Mesenchymal stem cell (in vitro differentiated cells and primary cell): Measurements from ENCODE around the gene GOLM1.

ENCODE experiments used
- DNase-seq: peaks from one replicate; pipeline ENCODE4 v3.0.0-alpha.2; 2013
- H2AFZ ChIP-seq: one replicate; pipeline ENCODE4 v1.6.1; 2013; ENCODE audit warnings: low read depth, mild to moderate bottlenecking, control low read depth, inconsistent platforms, low read length, moderate library complexity
- H2AK5ac ChIP-seq: 2 replicates; pipeline ENCODE4 v1.6.1; 2013; ENCODE audit warnings: low read length, moderate library complexity, mild to moderate bottlenecking, inconsistent platforms; ENCODE audit not compliant: severe bottlenecking
- H2BK120ac ChIP-seq: one replicate; pipeline ENCODE4 v1.6.1; 2013; ENCODE audit warnings: low read depth, mild to moderate bottlenecking, inconsistent platforms, low read length, moderate library complexity
- H2BK12ac ChIP-seq, 2 experiments: one replicate each; pipeline ENCODE4 v1.6.1; 2013; ENCODE audit warnings: inconsistent platforms in 2 of 2, low read length in 2 of 2, mild to moderate bottlenecking in 2 of 2, moderate library complexity in 2 of 2, control low read depth in 1 of 2
- H2BK15ac ChIP-seq: one replicate; pipeline ENCODE4 v1.6.1; 2013; ENCODE audit warnings: mild to moderate bottlenecking, low read depth, inconsistent platforms; ENCODE audit not compliant: poor library complexity, severe bottlenecking
- H2BK5ac ChIP-seq: 2 replicates; pipeline ENCODE4 v1.6.1; 2013; ENCODE audit warnings: low read depth, mild to moderate bottlenecking, low read length, control low read depth, inconsistent platforms; ENCODE audit not compliant: poor library complexity, severe bottlenecking
- H3K14ac ChIP-seq, 2 experiments: one replicate each; pipeline ENCODE4 v1.6.1; 2013; ENCODE audit warnings: inconsistent platforms in 2 of 2, low read length in 2 of 2, control low read depth in 1 of 2, mild to moderate bottlenecking in 1 of 2, moderate library complexity in 1 of 2
- H3K18ac ChIP-seq, 2 experiments: one replicate each; pipeline ENCODE4 v1.6.1; 2013; ENCODE audit warnings: inconsistent platforms in 2 of 2, low read length in 2 of 2, control low read depth in 1 of 2, low read depth in 1 of 2, mild to moderate bottlenecking in 1 of 2
- H3K23ac ChIP-seq, 2 experiments: one replicate each; pipeline ENCODE4 v1.6.1; 2013; ENCODE audit warnings: inconsistent platforms in 2 of 2, low read length in 2 of 2, mild to moderate bottlenecking in 2 of 2, moderate library complexity in 2 of 2, control low read depth in 1 of 2
- H3K27ac ChIP-seq: 2 replicates; pipeline ENCODE4 v1.5.1; 2013; ENCODE audit warnings: mild to moderate bottlenecking, moderate library complexity, low read length, control low read depth, inconsistent platforms; ENCODE audit not compliant: poor library complexity, severe bottlenecking
- H3K27me3 ChIP-seq, 2 experiments: 2 replicates each; pipeline versions ENCODE4 v1.6.1 to v1.7.0; 2013; ENCODE audit warnings: low read length in 2 of 2, mild to moderate bottlenecking in 2 of 2, moderate library complexity in 2 of 2, control low read depth in 1 of 2, inconsistent platforms in 1 of 2; ENCODE audit not compliant: control insufficient read depth in 1 of 2, insufficient read depth in 1 of 2
- H3K36me3 ChIP-seq, 2 experiments: 2 replicates each; pipeline versions ENCODE4 v1.6.1 to v1.7.0; 2013; ENCODE audit warnings: low read length in 2 of 2, control low read depth in 1 of 2, inconsistent platforms in 1 of 2, low read depth in 1 of 2, mild to moderate bottlenecking in 1 of 2; ENCODE audit not compliant: insufficient read depth in 2 of 2, control insufficient read depth in 1 of 2
- H3K4ac ChIP-seq, 2 experiments: one replicate each; pipeline ENCODE4 v1.6.1; 2013; ENCODE audit warnings: inconsistent platforms in 2 of 2, low read length in 2 of 2, mild to moderate bottlenecking in 2 of 2, moderate library complexity in 2 of 2, control low read depth in 1 of 2, low read depth in 1 of 2
- H3K4me1 ChIP-seq: 2 replicates; pipeline ENCODE4 v1.6.1; 2013; ENCODE audit warnings: low read depth, low read length, control low read depth; ENCODE audit not compliant: control insufficient read depth, insufficient read depth
- H3K4me2 ChIP-seq: 2 replicates; pipeline ENCODE4 v1.6.1; 2013; ENCODE audit warnings: low read length, mild to moderate bottlenecking, inconsistent platforms; ENCODE audit not compliant: poor library complexity, severe bottlenecking
- H3K4me3 ChIP-seq, 2 experiments: 2 replicates each; pipeline versions ENCODE4 v1.5.1 to v1.7.0; 2013; ENCODE audit warnings: low read length in 2 of 2, mild to moderate bottlenecking in 2 of 2, control low read depth in 1 of 2, low read depth in 1 of 2; ENCODE audit not compliant: insufficient read depth in 1 of 2
- H3K79me1 ChIP-seq: replicated peaks from 2 replicates; pipeline ENCODE4 v1.6.1; 2013; ENCODE audit warnings: mild to moderate bottlenecking, control low read depth, low read length, inconsistent platforms; ENCODE audit not compliant: poor library complexity, severe bottlenecking
- H3K9ac ChIP-seq: 2 replicates; pipeline ENCODE4 v1.7.0; 2013; ENCODE audit warnings: mild to moderate bottlenecking, low read length, moderate library complexity
- H3K9me3 ChIP-seq: 2 replicates; pipeline ENCODE4 v1.7.0; 2013; ENCODE audit warnings: mild to moderate bottlenecking, low read length; ENCODE audit not compliant: control insufficient read depth
- H4K8ac ChIP-seq: one replicate; pipeline ENCODE4 v1.6.1; 2013; ENCODE audit warnings: inconsistent platforms, mild to moderate bottlenecking, low read length, moderate library complexity
- H4K91ac ChIP-seq: one replicate; pipeline ENCODE4 v1.6.1; 2013; ENCODE audit warnings: mild to moderate bottlenecking, low read length, inconsistent platforms
- WGBS: methylation state at CpG from one replicate; pipeline ENCODE4 v1.1.7; 2013; ENCODE audit warnings: mixed read lengths; 5-methylcytosine and 5-hydroxymethylcytosine counted together

Gene GOLM1

GRCh38 chr9:86126998-86127972 is 27.9 kb upstream of the GOLM1 start:
- no peak overlapping the region for H2AFZ ChIP-seq
- no peak overlapping the region for H3K14ac ChIP-seq
- no peak overlapping the region for H2BK12ac ChIP-seq
- peak; percentile 88 for DNase-seq
- H3K9ac ChIP-seq: peak overlapping the region; percentile 55
- no peaks in the 10 kb centered on the region for H3K36me3 ChIP-seq
- H3K27me3 ChIP-seq: peaks cover 0 to 14% of the 10 kb centered on the region in 2 experiments
- H3K9me3 ChIP-seq: no peaks in the 10 kb centered on the region
- peak overlapping the region in 1 of 2 experiments; percentile 13 for H3K4ac ChIP-seq
- H2BK120ac ChIP-seq: no peak overlapping the region
- 21% methylated on average over 11 of the region's 11 CpGs for WGBS
- H3K23ac ChIP-seq: no peak overlapping the region
- H4K91ac ChIP-seq: no peak overlapping the region
- peaks cover 7% of the 10 kb centered on the region for H3K4me1 ChIP-seq
- peak overlapping the region; percentile 40 for H3K4me2 ChIP-seq
- H2AK5ac ChIP-seq: no peak overlapping the region
- H2BK5ac ChIP-seq: no peak overlapping the region
- no peaks in the 10 kb centered on the region for H3K79me1 ChIP-seq
- H3K4me3 ChIP-seq: peak overlapping the region in 1 of 2 experiments; percentile 22
- peak overlapping the region; percentile 13 to 69 for H3K18ac ChIP-seq
- H3K27ac ChIP-seq: peak overlapping the region; percentile 51
- H2BK15ac ChIP-seq: no peak overlapping the region
- H4K8ac ChIP-seq: peak overlapping the region; percentile 85

DNA sequence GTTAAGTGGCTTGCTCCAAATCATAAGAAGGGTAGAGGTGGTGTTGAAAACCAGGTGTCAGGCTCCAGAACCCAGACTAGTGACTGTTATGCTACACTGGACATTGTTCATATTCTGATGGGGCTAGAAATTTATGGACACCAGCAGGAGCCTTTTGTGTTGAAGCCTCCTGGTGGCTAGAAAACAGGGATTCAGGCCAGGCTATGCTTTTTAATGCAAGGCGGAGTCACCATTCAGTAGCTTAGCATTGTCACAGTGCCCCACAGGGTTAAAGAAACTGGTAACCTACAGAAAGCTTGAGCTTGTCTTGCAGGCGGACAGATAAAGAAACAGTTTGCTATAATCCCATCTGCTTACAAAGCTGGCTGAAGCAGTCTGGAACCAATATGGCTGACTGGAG is 23.0 kb upstream of the GOLM1 start:
- H3K27ac ChIP-seq: no peak overlapping the region
- H3K14ac ChIP-seq: no peak overlapping the region
- no peaks in the 10 kb centered on the region for H3K36me3 ChIP-seq

GRCh38 chr9:86119457-86119856 is 20.1 kb upstream of the GOLM1 start:
- no peak for DNase-seq
- Histone ChIP-seq H3K27ac (no peak overlapping the region), H3K18ac (no peak overlapping the region), H3K23ac (no peak overlapping the region), H3K4me3 (no peak overlapping the region), H4K8ac (no peak overlapping the region), H2BK5ac (no peak overlapping the region), H3K4me1 (no peaks in the 10 kb centered on the region), H3K79me1 (no peaks in the 10 kb centered on the region), H4K91ac (no peak overlapping the region), H3K4ac (no peak overlapping the region), H3K9me3 (no peaks in the 10 kb centered on the region), H3K27me3 (peaks cover 0 to 18% of the 10 kb centered on the region in 2 experiments), H2BK15ac (no peak overlapping the region), H2AFZ (no peak overlapping the region), H2BK12ac (no peak overlapping the region), H3K9ac (no peak overlapping the region), H3K14ac (no peak overlapping the region), H2BK120ac (no peak overlapping the region), H2AK5ac (no peak overlapping the region), H3K4me2 (no peak overlapping the region), H3K36me3 (no peaks in the 10 kb centered on the region)
- WGBS: 77% methylated on average over 3 of the region's 5 CpGs

More for the DNA sequence above, 23.0 kb upstream of the GOLM1 start:
- Histone ChIP-seq H3K79me1 (no peaks in the 10 kb centered on the region), H4K91ac (no peak overlapping the region), H2AFZ (no peak overlapping the region), H3K18ac (no peak overlapping the region), H3K4ac (no peak overlapping the region), H3K9me3 (no peaks in the 10 kb centered on the region), H4K8ac (no peak overlapping the region), H3K9ac (no peak overlapping the region), H3K23ac (no peak overlapping the region), H3K27me3 (peaks cover 0 to 14% of the 10 kb centered on the region in 2 experiments), H2AK5ac (no peak overlapping the region), H2BK5ac (no peak overlapping the region), H3K4me3 (no peak overlapping the region), H2BK12ac (no peak overlapping the region), H2BK15ac (no peak overlapping the region), H2BK120ac (no peak overlapping the region), H3K4me2 (no peak overlapping the region), H3K4me1 (peaks cover 4% of the 10 kb centered on the region)
- DNase-seq: no peak
- WGBS: 89% methylated on average over 2 of the region's 2 CpGs

DNA sequence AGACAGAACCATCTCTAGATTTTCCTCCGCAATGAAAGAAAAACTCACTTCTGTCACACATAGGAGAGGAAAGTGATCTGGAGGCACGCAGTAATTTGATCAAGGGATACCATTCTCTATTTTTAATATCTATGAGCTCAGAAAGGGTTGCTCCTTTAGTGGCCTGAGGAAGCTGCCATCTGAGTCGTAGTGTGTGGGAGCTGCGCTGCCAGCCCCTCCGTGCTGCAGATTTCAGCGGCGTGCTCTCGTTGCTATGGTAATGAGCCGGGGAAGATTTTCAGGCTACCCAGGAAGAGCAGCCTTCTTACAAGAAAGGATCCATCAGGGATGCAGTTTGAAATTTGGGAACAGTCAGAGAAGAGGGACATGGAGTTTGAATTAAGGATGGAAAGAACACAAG is 17.1 kb upstream of the GOLM1 start:
- DNase-seq: no peak
- WGBS: 92% methylated on average over 9 of the region's 9 CpGs
- no peak overlapping the region for H4K91ac ChIP-seq

More for the DNA sequence above, 17.1 kb upstream of the GOLM1 start:
- Histone ChIP-seq H4K8ac (no peak overlapping the region), H2AK5ac (no peak overlapping the region), H3K23ac (no peak overlapping the region), H2BK12ac (no peak overlapping the region), H3K4ac (no peak overlapping the region), H2BK120ac (no peak overlapping the region), H3K4me2 (no peak overlapping the region), H3K9ac (no peak overlapping the region), H3K9me3 (no peaks in the 10 kb centered on the region), H3K27ac (no peak overlapping the region), H2BK5ac (no peak overlapping the region), H3K79me1 (no peaks in the 10 kb centered on the region), H2AFZ (no peak overlapping the region), H2BK15ac (no peak overlapping the region), H3K27me3 (peaks cover 0 to 9% of the 10 kb centered on the region in 2 experiments), H3K4me1 (no peaks in the 10 kb centered on the region), H3K36me3 (no peaks in the 10 kb centered on the region), H3K4me3 (no peak overlapping the region), H3K14ac (no peak overlapping the region), H3K18ac (no peak overlapping the region)
